NCI-H1092 treated with DMSO at 0.1 percent for 48 hours (cell line): ENCODE results near the gene PPIE.
"Not testable (repeated sequence)": the region's sequence is repeated elsewhere in the genome, so short reads cannot be mapped to it uniquely, and the experiment has no call there.

Source experiments
- DNase-seq: peaks from one replicate; lab custom pipeline; 2025; lab: John Stamatoyannopoulos, UW

PPIE gene

GRCh38 chr1:39758556-39759435, 20.1 kb downstream of the PPIE start:
- DNase-seq = no peak

- DNase-seq = no peak
Measured at GRCh38 chr1:39759436-39759726, 20.7 kb downstream of the PPIE start.

GRCh38 chr1:39760074-39761008, 21.7 kb downstream of the PPIE start:
- DNase-seq = no peak

GRCh38 chr1:39761016-39761415, 22.3 kb downstream of the PPIE start:
- DNase-seq = no peak

GRCh38 chr1:39761557-39762260, 23.0 kb downstream of the PPIE start:
- no peak for DNase-seq

GRCh38 chr1:39762550-39763540, 24.2 kb downstream of the PPIE start:
- DNase-seq = no peak

GRCh38 chr1:39763619-39764374, 25.1 kb downstream of the PPIE start:
- DNase-seq = not testable (repeated sequence)

- DNase-seq = not testable (repeated sequence)
Measured at GRCh38 chr1:39764512-39764911, 25.8 kb downstream of the PPIE start.

- not testable (repeated sequence) for DNase-seq
Measured at GRCh38 chr1:39766466-39766865, 27.8 kb downstream of the PPIE start.

- not testable (repeated sequence) for DNase-seq
Measured at GRCh38 chr1:39769502-39769901, 30.8 kb downstream of the PPIE start.

GRCh38 chr1:39770100-39771021, 31.7 kb downstream of the PPIE start:
- DNase-seq = not testable (repeated sequence)

GRCh38 chr1:39771022-39771532, 32.4 kb downstream of the PPIE start, which contains the start of gene OXCT2:
TSS of gene OXCT2 (minus strand) at chr1:39771348. CDS start at chr1:39771255, 93 bp downstream.
- DNase-seq = not testable (repeated sequence)

GRCh38 chr1:39773369-39773979, 34.8 kb downstream of the PPIE start:
- DNase-seq = not testable (repeated sequence)

GRCh38 chr1:39775141-39775540, 36.5 kb downstream of the PPIE start:
- not testable (repeated sequence) for DNase-seq

GRCh38 chr1:39775676-39776399, 37.2 kb downstream of the PPIE start:
- not testable (repeated sequence) for DNase-seq

- DNase-seq = no peak
Measured at GRCh38 chr1:39776400-39776713, 37.7 kb downstream of the PPIE start.

GRCh38 chr1:39776886-39777285, 38.2 kb downstream of the PPIE start:
- no peak for DNase-seq

GRCh38 chr1:39777306-39777705, 38.6 kb downstream of the PPIE start:
- DNase-seq = no peak
